ENCODE results near the gene VAMP3. TPM values are rescaled to one million over a fixed set of nuclear protein-coding genes. Genes with fewer than 3 reads are reported as not detected.

VAMP3 gene
- total and polyA plus RNA-seq, 4 donors = 17.4 to 38.4 (median 25.9) TPM

DNA sequence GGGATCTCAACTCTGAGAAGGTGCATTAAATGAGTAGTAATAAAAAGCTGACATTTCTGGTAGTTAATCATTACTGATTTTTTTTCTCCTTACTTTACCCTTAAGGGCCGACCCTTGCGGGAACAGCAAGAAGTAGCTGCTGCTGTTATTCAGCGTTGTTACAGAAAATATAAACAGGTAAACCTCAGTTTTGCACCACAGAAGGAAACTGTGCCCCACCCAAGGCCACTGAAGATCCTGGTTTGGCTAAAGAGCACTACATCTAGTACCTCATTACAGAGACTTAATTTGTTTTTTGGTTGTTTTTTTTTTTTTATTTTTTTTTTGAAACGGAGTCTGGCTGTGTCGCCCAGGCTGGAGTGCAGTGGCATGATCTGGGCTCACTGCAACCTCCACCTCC lies 23.5 kb upstream of the VAMP3 start:
- no peaks in the 10 kb centered on the region for H3K36me3 ChIP-seq (ENCODE audit: control insufficient read depth in 4 of 4, insufficient read depth in 3 of 4, low read depth in 1 of 4, low read length in 3 of 4)
- TF ChIP-seq JUND (IDR thresholded peaks at IDR 0.05) = no peak
- TF ChIP-seq YY1 (IDR thresholded peaks at IDR 0.05) = no peak
- TF ChIP-seq, protein P1, sequence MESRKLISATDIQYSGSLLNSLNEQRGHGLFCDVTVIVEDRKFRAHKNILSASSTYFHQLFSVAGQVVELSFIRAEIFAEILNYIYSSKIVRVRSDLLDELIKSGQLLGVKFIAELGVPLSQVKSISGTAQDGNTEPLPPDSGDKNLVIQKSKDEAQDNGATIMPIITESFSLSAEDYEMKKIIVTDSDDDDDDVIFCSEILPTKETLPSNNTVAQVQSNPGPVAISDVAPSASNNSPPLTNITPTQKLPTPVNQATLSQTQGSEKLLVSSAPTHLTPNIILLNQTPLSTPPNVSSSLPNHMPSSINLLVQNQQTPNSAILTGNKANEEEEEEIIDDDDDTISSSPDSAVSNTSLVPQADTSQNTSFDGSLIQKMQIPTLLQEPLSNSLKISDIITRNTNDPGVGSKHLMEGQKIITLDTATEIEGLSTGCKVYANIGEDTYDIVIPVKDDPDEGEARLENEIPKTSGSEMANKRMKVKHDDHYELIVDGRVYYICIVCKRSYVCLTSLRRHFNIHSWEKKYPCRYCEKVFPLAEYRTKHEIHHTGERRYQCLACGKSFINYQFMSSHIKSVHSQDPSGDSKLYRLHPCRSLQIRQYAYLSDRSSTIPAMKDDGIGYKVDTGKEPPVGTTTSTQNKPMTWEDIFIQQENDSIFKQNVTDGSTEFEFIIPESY (IDR thresholded peaks at IDR 0.05) = no peak
- TF ChIP-seq, protein P2, sequence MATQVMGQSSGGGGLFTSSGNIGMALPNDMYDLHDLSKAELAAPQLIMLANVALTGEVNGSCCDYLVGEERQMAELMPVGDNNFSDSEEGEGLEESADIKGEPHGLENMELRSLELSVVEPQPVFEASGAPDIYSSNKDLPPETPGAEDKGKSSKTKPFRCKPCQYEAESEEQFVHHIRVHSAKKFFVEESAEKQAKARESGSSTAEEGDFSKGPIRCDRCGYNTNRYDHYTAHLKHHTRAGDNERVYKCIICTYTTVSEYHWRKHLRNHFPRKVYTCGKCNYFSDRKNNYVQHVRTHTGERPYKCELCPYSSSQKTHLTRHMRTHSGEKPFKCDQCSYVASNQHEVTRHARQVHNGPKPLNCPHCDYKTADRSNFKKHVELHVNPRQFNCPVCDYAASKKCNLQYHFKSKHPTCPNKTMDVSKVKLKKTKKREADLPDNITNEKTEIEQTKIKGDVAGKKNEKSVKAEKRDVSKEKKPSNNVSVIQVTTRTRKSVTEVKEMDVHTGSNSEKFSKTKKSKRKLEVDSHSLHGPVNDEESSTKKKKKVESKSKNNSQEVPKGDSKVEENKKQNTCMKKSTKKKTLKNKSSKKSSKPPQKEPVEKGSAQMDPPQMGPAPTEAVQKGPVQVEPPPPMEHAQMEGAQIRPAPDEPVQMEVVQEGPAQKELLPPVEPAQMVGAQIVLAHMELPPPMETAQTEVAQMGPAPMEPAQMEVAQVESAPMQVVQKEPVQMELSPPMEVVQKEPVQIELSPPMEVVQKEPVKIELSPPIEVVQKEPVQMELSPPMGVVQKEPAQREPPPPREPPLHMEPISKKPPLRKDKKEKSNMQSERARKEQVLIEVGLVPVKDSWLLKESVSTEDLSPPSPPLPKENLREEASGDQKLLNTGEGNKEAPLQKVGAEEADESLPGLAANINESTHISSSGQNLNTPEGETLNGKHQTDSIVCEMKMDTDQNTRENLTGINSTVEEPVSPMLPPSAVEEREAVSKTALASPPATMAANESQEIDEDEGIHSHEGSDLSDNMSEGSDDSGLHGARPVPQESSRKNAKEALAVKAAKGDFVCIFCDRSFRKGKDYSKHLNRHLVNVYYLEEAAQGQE (IDR thresholded peaks at IDR 0.05) = no peak
- TF ChIP-seq GABPA (IDR thresholded peaks at IDR 0.05 in 1 of 2, conservative IDR thresholded peaks at IDR 0.05 in 1 of 2) = no peak
- no peak for TF ChIP-seq RAD21 (IDR thresholded peaks at IDR 0.05)
- TF ChIP-seq, protein P3, sequence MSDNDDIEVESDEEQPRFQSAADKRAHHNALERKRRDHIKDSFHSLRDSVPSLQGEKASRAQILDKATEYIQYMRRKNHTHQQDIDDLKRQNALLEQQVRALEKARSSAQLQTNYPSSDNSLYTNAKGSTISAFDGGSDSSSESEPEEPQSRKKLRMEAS (IDR thresholded peaks at IDR 0.05) = no peak
- TF ChIP-seq HNF4A (conservative IDR thresholded peaks at IDR 0.05) = no peak
- TF ChIP-seq TAF1 (conservative IDR thresholded peaks at IDR 0.05) = no peak
- TF ChIP-seq SP1 (IDR thresholded peaks at IDR 0.05) = no peak
- TF ChIP-seq RXRA (IDR thresholded peaks at IDR 0.05) = no peak
- no peak for TF ChIP-seq FOXA1 (IDR thresholded peaks at IDR 0.05)
- TF ChIP-seq, protein P4, sequence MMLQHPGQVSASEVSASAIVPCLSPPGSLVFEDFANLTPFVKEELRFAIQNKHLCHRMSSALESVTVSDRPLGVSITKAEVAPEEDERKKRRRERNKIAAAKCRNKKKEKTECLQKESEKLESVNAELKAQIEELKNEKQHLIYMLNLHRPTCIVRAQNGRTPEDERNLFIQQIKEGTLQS (IDR thresholded peaks at IDR 0.05) = no peak
- H3K27ac ChIP-seq (ENCODE audit: low read depth in 1 of 2, low read length in 2 of 2) = no peak overlapping the region
- 93% methylated on average over 5 of the region's 5 CpGs for WGBS
- no peak overlapping the region for H3K4me3 ChIP-seq (ENCODE audit: low read depth in 1 of 3, low read length in 3 of 3)
- DNase-seq (ENCODE audit: low spot score) = no peak
- peaks cover 0 to 7% (median 6%) of the 10 kb centered on the region in 4 donors for H3K4me1 ChIP-seq (ENCODE audit: control insufficient read depth in 4 of 4, insufficient read depth in 4 of 4, low read length in 3 of 4)
- H3K27me3 ChIP-seq (ENCODE audit: control insufficient read depth in 4 of 4, insufficient read depth in 4 of 4, low read length in 3 of 4) = no peaks in the 10 kb centered on the region
- no peak overlapping the region for H3K9ac ChIP-seq (ENCODE audit: low read depth in 1 of 2, low read length in 2 of 2)
- H3K9me3 ChIP-seq (ENCODE audit: control insufficient read depth in 4 of 4, low read length in 3 of 4) = no peaks in the 10 kb centered on the region

DNA sequence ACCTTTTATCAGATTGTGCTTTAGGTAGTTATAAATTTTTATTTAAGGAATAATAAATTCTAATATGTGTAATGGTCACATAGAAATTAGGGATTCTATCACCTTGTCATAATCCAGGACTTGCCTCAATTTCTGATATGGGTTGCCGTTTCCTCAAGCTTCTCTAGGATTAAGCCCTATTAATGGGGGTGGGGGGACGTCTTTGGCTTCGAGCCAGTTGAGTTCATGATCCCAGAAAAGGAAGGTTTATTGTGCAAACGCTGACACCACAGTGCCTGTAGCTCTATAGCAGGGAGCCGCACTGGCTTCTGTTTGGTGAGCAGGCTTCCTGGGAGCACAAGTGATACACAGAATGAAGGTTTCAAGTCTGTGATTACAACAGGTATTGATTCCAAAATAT lies 22.0 kb upstream of the VAMP3 start:
- H3K4me3 ChIP-seq (ENCODE audit: low read depth in 1 of 3, low read length in 3 of 3) = no peak overlapping the region
- H3K9ac ChIP-seq (ENCODE audit: low read depth in 1 of 2, low read length in 2 of 2) = no peak overlapping the region
- H3K36me3 ChIP-seq (ENCODE audit: control insufficient read depth in 4 of 4, insufficient read depth in 3 of 4, low read depth in 1 of 4, low read length in 3 of 4) = no peaks in the 10 kb centered on the region
- no peak for DNase-seq (ENCODE audit: low spot score)
- no peak overlapping the region for H3K27ac ChIP-seq (ENCODE audit: low read depth in 1 of 2, low read length in 2 of 2)
- H3K27me3 ChIP-seq (ENCODE audit: control insufficient read depth in 4 of 4, insufficient read depth in 4 of 4, low read length in 3 of 4) = no peaks in the 10 kb centered on the region
- H3K4me1 ChIP-seq (ENCODE audit: control insufficient read depth in 4 of 4, insufficient read depth in 4 of 4, low read length in 3 of 4) = peaks cover 0 to 8% (median 7%) of the 10 kb centered on the region in 4 donors
- TF ChIP-seq TAF1 (conservative IDR thresholded peaks at IDR 0.05) = no peak
- TF ChIP-seq, protein P3 (IDR thresholded peaks at IDR 0.05) = no peak
- no peak for TF ChIP-seq SP1 (IDR thresholded peaks at IDR 0.05)
- no peak for TF ChIP-seq RAD21 (IDR thresholded peaks at IDR 0.05)
- TF ChIP-seq YY1 (IDR thresholded peaks at IDR 0.05) = no peak
- TF ChIP-seq HNF4A (conservative IDR thresholded peaks at IDR 0.05) = no peak
- TF ChIP-seq GABPA (IDR thresholded peaks at IDR 0.05 in 1 of 2, conservative IDR thresholded peaks at IDR 0.05 in 1 of 2) = no peak
- TF ChIP-seq, protein P4 (IDR thresholded peaks at IDR 0.05) = no peak
- no peak for TF ChIP-seq FOXA1 (IDR thresholded peaks at IDR 0.05)
- no peak for TF ChIP-seq FOXA2 (IDR thresholded peaks at IDR 0.05)
- TF ChIP-seq, protein P2 (IDR thresholded peaks at IDR 0.05) = no peak
- no peak for TF ChIP-seq HNF4G (IDR thresholded peaks at IDR 0.05)
- TF ChIP-seq, protein P5, sequence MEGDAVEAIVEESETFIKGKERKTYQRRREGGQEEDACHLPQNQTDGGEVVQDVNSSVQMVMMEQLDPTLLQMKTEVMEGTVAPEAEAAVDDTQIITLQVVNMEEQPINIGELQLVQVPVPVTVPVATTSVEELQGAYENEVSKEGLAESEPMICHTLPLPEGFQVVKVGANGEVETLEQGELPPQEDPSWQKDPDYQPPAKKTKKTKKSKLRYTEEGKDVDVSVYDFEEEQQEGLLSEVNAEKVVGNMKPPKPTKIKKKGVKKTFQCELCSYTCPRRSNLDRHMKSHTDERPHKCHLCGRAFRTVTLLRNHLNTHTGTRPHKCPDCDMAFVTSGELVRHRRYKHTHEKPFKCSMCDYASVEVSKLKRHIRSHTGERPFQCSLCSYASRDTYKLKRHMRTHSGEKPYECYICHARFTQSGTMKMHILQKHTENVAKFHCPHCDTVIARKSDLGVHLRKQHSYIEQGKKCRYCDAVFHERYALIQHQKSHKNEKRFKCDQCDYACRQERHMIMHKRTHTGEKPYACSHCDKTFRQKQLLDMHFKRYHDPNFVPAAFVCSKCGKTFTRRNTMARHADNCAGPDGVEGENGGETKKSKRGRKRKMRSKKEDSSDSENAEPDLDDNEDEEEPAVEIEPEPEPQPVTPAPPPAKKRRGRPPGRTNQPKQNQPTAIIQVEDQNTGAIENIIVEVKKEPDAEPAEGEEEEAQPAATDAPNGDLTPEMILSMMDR (IDR thresholded peaks at IDR 0.05; ENCODE audit: low read depth, low read length, missing input control) = no peak
- no peaks in the 10 kb centered on the region for H3K9me3 ChIP-seq (ENCODE audit: control insufficient read depth in 4 of 4, low read length in 3 of 4)
- 54% methylated on average over 5 of the region's 5 CpGs for WGBS

Measured in liver (tissue), 9 donors.